ENCODE data around the gene YWHAG.
"Not testable (repeated sequence)": the region's sequence is repeated elsewhere in the genome, so short reads cannot be mapped to it uniquely, and the experiment has no call there.

YWHAG gene

DNA sequence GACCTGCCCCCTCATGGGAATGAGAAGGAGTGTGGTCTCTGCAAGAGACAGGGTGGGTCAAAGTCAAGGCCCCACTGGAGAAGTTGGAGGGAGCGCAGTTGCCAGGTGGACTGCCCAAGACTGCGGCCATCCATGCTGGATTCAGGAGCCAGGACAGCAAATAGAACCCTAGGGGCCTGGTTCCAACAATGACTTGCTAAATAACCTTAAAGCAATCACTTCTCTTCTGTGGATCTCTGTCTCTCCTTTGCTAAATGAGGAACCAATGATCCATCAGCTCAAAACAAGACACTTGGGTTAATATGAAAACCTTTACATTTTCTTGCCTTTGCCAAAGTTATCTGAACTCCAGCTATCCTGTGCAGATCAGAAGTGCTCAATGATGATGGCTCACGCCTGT, 12.6 kb upstream of the YWHAG start:
- DNase-seq (ENCODE audit: low spot score in 2 of 2) = no peak
- H3K27me3 Mint-ChIP-seq = peaks cover 49% of the 10 kb centered on the region
- H3K4me1 Mint-ChIP-seq = no peaks in the 10 kb centered on the region
- H3K4me3 Mint-ChIP-seq = no peak overlapping the region
- no peak for ATAC-seq (replicated peaks; ENCODE audit: extremely low read depth, poor library complexity, severe bottlenecking)
- H3K27ac Mint-ChIP-seq (ENCODE audit: low read depth) = no peak overlapping the region
- peaks cover 1% of the 10 kb centered on the region for H3K36me3 Mint-ChIP-seq (ENCODE audit: insufficient read depth)
- no peaks in the 10 kb centered on the region for H3K9me3 Mint-ChIP-seq

DNA sequence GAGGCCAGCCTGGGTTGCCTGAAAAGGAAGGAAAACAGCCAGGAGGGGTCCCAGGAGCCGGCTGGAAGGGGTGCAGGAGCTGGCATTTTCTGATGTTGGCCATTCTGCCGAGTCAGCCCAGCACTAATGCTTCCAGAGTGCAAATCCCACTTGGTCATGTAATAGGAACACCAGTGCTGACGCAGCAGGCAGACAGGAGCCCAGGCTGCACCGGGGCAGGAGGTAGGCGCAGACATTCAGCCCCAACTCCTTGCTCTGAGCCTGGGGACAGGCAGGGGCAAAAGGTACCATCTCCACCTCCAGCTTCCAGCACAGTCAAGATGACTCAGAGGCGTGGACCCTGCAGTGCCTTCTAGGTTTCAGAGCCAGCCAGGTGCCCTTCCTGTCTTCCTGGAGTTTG, 10.2 kb upstream of the YWHAG start:
- DNase-seq (ENCODE audit: low spot score in 2 of 2) (no peak), ATAC-seq (replicated peaks; ENCODE audit: extremely low read depth, poor library complexity, severe bottlenecking) (no peak)
- no peaks in the 10 kb centered on the region for H3K9me3 Mint-ChIP-seq
- peaks cover 3% of the 10 kb centered on the region for H3K36me3 Mint-ChIP-seq (ENCODE audit: insufficient read depth)
- peaks cover 49% of the 10 kb centered on the region for H3K27me3 Mint-ChIP-seq
- H3K4me1 Mint-ChIP-seq = no peaks in the 10 kb centered on the region
- no peak overlapping the region for H3K4me3 Mint-ChIP-seq
- H3K27ac Mint-ChIP-seq (ENCODE audit: low read depth) = no peak overlapping the region

DNA sequence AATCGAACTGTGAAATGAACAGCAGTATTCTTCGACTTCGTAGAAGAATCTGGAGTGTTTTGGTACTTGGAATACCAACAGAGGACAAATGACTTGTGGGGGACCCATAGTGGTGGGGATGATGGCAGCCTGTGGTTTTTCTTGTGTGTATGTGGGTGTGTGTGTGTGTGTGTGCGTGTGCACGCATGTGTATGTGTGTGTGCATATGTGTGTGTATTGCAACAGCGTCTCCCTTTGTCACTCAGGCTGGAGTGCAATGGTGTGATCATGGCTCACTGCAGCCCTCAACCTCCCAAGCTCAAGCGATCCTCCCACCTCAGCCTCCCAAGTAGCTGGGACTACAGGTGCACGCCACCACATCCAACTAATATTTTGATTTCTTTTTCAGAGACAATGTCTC, 9.4 kb upstream of the YWHAG start:
- Mint-ChIP-seq H3K27me3 (peaks cover 40% of the 10 kb centered on the region), H3K9me3 (no peaks in the 10 kb centered on the region)

DNA sequence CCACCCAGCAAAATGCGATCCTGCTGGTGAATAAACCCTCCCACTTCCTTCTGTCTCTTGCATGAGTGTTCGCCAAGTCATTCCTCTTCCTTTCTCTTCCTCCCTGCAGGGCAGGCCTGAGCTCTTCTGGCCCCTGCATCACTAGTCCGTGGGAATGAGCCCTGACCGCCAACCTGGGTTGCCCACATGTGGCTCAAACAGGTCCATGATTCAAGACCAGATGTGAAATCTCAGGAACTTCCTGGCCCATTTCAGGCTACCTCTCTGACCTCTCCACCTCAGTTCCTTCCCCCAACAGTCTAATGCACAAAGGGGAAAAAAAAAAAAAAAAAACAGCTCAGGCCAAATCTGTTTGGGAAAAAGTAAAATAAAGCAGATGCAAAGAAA, 5.4 kb upstream of the YWHAG start:
- DNase-seq (ENCODE audit: low spot score in 2 of 2) (no peak), ATAC-seq (replicated peaks; ENCODE audit: extremely low read depth, poor library complexity, severe bottlenecking) (no peak)
- H3K36me3 Mint-ChIP-seq (ENCODE audit: insufficient read depth) = peaks cover 7% of the 10 kb centered on the region
- H3K27ac Mint-ChIP-seq (ENCODE audit: low read depth) = no peak overlapping the region
- H3K9me3 Mint-ChIP-seq = no peaks in the 10 kb centered on the region
- H3K27me3 Mint-ChIP-seq = peaks cover 23% of the 10 kb centered on the region
- no peak overlapping the region for H3K4me3 Mint-ChIP-seq
- H3K4me1 Mint-ChIP-seq = no peaks in the 10 kb centered on the region

More for the DNA sequence above, 9.4 kb upstream of the YWHAG start:
- Mint-ChIP-seq H3K4me1 (no peaks in the 10 kb centered on the region), H3K27ac (ENCODE audit: low read depth) (no peak overlapping the region), H3K4me3 (no peak overlapping the region), H3K36me3 (ENCODE audit: insufficient read depth) (peaks cover 2% of the 10 kb centered on the region)
- ATAC-seq (replicated peaks; ENCODE audit: extremely low read depth, poor library complexity, severe bottlenecking) = no peak
- DNase-seq (ENCODE audit: low spot score in 2 of 2) = no peak

DNA sequence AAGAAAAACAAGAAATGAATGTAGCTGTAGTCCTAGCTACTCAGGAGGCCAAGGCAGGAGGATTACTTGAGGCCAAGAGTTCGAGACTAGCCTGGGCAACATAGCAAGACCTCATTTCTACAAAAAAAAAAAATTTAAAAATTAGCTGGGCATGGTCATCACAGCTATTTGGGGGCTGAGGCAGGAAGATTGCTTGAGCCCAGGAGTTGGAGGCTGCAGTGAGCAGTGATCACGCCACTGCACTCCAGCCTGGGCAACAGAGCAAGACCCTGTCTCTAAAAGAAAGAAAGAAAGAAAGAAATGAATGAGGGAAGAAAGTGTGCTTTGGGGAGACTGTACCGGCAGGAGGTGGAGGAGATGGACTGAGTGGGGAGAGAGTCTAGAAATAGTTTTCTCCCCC, 5.0 kb upstream of the YWHAG start:
- not testable (repeated sequence) for ATAC-seq (replicated peaks; ENCODE audit: extremely low read depth, poor library complexity, severe bottlenecking); H3K4me3 Mint-ChIP-seq; H3K9me3 Mint-ChIP-seq; H3K4me1 Mint-ChIP-seq; H3K27ac Mint-ChIP-seq (ENCODE audit: low read depth); DNase-seq (ENCODE audit: low spot score in 2 of 2)
- H3K36me3 Mint-ChIP-seq (ENCODE audit: insufficient read depth) = peaks cover 11% of the 10 kb centered on the region
- peaks cover 19% of the 10 kb centered on the region for H3K27me3 Mint-ChIP-seq

DNA sequence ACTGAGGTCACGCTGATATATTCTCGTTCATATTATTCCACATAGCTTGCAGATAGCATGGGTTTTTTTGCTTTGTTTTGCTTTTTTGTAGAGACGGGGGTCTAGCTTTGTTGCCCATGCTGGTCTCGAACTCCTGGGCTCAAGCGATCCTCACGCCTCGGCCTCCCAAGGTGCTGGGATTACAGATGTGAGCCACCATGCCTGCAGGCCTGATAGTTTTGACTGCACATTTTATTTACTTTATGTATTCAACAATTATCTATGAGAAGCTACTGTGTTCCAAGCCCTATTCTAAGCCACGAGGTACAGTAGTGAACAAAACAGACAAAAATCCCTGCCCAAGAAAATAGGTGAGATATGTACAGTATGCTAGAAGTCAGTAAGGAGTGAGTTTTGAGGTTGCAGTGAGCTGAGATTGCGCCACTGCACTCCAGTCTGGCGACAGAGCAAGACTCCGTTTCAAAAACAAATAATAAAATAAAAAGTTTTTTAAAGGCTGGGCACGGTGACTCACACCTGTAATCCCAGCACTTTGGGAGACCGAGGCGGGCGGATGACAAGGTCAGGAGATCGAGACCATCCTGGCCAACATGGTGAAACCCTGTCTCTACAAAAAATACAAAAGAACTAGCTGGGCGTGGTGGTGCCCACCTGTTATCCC, 1.3 kb upstream of the YWHAG start:
- no peak for ATAC-seq (replicated peaks; ENCODE audit: extremely low read depth, poor library complexity, severe bottlenecking)
- Mint-ChIP-seq H3K27me3 (no peaks in the 10 kb centered on the region), H3K27ac (ENCODE audit: low read depth) (peak overlapping the region; percentile 89), H3K4me3 (peak overlapping the region; percentile 93), H3K36me3 (ENCODE audit: insufficient read depth) (peaks cover 26% of the 10 kb centered on the region), H3K4me1 (peaks cover 25% of the 10 kb centered on the region), H3K9me3 (no peaks in the 10 kb centered on the region)
- DNase-seq (ENCODE audit: low spot score in 2 of 2) = no peak

DNA sequence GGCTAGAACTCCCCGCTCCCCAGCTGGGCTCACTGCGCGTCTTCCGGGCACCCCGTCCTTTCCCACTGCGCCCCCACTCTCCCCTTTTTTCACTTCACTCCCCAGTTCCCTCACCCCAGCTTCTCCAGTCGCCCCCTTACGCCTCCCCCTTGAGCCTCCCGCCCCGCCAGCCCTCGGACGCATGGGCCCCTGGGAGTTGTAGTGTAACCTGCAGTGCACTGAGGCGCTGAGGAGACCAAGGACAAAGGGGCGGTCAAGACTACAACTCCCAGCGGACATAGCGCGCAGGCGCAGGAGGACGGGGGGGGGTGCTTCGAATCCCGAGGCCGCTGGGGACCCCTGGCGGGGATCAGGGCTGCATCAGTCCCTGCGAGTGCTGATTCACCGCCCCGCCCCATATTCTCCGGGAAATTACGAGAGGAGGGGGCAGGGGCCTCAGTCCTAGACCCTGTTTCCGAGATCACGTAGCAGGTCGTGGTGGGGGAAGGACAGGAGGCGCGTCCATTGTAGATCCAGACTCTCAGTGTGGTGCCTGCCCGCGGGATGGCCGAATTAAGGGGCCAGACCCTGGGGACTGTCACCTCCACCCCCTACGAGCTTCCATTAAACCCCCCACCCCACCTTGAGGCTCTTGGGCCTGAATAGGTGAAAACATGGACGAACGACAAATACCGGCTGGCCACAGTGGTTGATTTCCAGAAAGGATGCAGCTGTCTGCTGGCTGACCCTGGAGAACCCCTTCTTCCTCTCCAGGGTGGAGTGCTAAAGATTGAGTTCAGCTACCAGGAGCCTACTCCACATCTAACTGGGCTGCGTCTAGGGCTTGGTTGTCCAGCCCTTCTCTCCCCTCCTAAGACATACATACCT, 553 bp upstream of the YWHAG start:
- H3K27me3 Mint-ChIP-seq = no peaks in the 10 kb centered on the region
- DNase-seq (ENCODE audit: low spot score in 2 of 2) (peak; percentile 85 to 90), ATAC-seq (replicated peaks; ENCODE audit: extremely low read depth, poor library complexity, severe bottlenecking) (peak; percentile 94)
- H3K36me3 Mint-ChIP-seq (ENCODE audit: insufficient read depth) = peaks cover 27% of the 10 kb centered on the region
- H3K4me1 Mint-ChIP-seq = peaks cover 27% of the 10 kb centered on the region
- H3K4me3 Mint-ChIP-seq = peak overlapping the region; percentile 93
- H3K27ac Mint-ChIP-seq (ENCODE audit: low read depth) = peak overlapping the region; percentile 89
- no peaks in the 10 kb centered on the region for H3K9me3 Mint-ChIP-seq

DNA sequence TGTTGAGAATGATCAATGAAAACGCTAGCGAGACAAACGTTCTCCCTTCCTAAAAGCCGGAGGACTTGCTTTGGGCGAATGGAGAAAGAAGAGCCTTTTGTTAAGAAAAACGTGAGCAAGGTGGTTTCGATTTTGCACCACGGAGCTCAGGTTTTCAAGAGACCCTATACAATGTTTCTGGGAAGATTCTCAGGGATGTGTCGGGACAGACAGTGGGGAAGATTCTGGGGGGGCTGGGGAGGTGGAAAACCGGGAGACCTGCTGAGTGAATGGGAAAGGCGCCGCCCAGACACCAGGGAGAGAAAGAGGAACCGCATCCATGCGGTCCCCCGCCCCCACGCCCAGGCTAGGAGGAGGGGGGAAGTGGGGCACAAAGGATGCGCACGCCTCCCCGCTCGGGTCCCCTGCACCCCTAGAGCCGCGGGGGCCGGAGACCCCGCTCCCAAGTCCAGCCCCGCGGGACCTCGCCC, 745 bp downstream of the YWHAG start:
- Mint-ChIP-seq H3K36me3 (ENCODE audit: insufficient read depth) (peaks cover 27% of the 10 kb centered on the region), H3K27ac (ENCODE audit: low read depth) (peak overlapping the region; percentile 89), H3K4me1 (peaks cover 27% of the 10 kb centered on the region), H3K27me3 (no peaks in the 10 kb centered on the region), H3K4me3 (peak overlapping the region; percentile 93), H3K9me3 (no peaks in the 10 kb centered on the region)
- ATAC-seq (replicated peaks; ENCODE audit: extremely low read depth, poor library complexity, severe bottlenecking) = peak; percentile 10
- peak in 1 of 2 donors; percentile 18 for DNase-seq (ENCODE audit: low spot score in 2 of 2)

DNA sequence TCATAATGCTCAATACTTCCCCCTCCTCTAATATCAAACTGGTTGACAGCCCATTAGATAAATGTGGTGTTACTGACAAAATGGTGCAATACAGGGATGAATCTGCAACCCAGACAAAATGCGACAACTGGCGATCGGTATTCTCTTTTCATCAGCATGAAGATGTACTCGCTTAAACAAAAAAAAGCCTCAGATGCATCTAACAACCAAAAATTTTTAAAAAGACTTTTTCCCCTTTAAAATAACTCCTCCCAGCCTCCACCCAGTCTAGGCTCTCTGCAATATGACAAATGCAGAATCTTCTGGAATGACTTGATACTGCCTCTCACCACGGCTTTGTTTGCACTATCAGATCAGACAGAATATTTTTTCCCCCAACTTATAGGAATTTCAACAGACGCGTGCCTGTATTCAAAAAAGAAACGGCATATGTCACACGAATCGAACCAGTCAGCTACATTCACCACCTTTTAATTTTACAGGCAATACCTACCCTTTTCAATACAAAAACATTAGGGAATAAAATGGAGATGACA, 1.2 kb downstream of the YWHAG start:
- DNase-seq (ENCODE audit: low spot score in 2 of 2) (no peak), ATAC-seq (replicated peaks; ENCODE audit: extremely low read depth, poor library complexity, severe bottlenecking) (no peak)
- Mint-ChIP-seq H3K4me3 (peak overlapping the region; percentile 93), H3K27ac (ENCODE audit: low read depth) (peak overlapping the region; percentile 89), H3K27me3 (no peaks in the 10 kb centered on the region), H3K36me3 (ENCODE audit: insufficient read depth) (peaks cover 26% of the 10 kb centered on the region), H3K4me1 (peaks cover 30% of the 10 kb centered on the region), H3K9me3 (no peaks in the 10 kb centered on the region)

DNA sequence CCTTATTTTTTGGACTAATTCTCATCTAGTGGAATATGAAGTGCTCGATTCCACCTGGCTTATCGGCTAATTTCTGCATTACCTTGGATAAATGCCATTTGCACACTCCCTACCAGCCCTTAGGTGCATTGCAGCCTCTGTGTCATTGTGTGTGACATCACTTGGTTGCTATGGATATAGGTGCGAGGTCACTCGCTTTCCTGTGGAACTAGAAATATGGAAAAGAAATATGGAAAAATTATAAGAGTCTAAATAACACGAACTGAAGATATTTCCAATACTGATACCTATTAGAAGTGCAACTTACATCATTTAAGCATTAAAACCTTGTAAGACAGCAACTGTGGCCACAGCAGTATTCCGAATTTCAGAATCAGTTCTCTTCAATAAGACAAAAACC, 2.0 kb downstream of the YWHAG start:
- H3K36me3 Mint-ChIP-seq (ENCODE audit: insufficient read depth) = peaks cover 25% of the 10 kb centered on the region
- H3K9me3 Mint-ChIP-seq = no peaks in the 10 kb centered on the region
- H3K27me3 Mint-ChIP-seq = no peaks in the 10 kb centered on the region
- DNase-seq (ENCODE audit: low spot score in 2 of 2) = no peak
- no peak for ATAC-seq (replicated peaks; ENCODE audit: extremely low read depth, poor library complexity, severe bottlenecking)
- H3K4me3 Mint-ChIP-seq = peak overlapping the region; percentile 93
- H3K27ac Mint-ChIP-seq (ENCODE audit: low read depth) = no peak overlapping the region
- peaks cover 38% of the 10 kb centered on the region for H3K4me1 Mint-ChIP-seq

DNA sequence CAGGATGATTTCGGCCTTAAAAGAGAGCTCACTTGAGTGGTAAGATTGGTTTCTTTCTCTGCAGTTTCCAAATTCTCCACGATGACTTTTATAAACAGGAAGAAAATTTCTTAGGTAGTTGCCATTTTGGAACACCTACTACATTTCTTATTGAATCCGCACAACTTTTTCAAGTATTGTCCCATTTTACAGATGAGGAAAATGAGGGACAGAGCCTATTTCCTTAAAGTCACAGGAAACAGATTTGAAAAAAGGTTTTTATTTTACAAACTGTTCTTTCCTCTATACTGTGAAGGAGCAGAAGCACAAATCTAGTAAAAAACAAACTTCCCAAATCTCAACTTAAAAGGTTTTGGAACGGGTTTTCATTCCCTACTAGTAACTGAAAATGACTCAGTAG, 2.7 kb downstream of the YWHAG start:
- H3K27ac Mint-ChIP-seq (ENCODE audit: low read depth) = no peak overlapping the region

DNA sequence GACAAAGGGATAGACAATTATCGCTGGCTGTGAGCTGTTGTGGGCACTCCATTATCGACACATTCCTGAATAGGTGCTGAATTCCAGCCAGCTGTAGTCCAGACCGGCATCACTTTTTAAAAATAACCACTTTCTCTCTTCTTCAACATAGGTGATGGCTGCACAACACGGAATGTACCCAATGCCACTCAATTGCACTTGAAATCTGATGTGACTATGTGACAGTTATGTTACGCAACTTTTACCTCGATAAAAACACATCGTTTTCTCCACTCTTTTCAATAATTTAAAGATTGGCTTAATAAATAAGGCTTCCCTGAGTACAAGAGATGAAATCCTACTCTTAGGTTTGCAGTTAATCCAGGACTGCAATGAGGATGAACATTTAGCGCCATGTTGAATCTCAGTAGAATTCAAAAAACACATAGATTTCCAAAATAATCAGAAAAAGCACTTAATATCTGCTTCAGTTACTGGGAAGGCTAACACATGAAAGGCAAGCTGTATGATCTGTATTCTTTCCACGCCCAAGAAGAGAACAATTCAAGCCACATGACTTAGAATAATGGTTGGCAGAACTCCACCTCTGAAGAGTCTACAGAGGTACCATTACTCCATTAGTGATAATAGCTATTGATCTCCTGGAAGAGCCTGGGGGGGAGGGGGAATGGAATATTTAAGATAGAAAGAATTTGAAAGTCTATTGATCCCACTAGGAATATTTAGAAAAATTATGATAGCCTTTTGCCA, 3.6 kb downstream of the YWHAG start:
- no peak overlapping the region for H3K4me3 Mint-ChIP-seq
- no peaks in the 10 kb centered on the region for H3K27me3 Mint-ChIP-seq
- H3K27ac Mint-ChIP-seq (ENCODE audit: low read depth) = no peak overlapping the region
- ATAC-seq (replicated peaks; ENCODE audit: extremely low read depth, poor library complexity, severe bottlenecking) (no peak), DNase-seq (ENCODE audit: low spot score in 2 of 2) (no peak)
- peaks cover 33% of the 10 kb centered on the region for H3K36me3 Mint-ChIP-seq (ENCODE audit: insufficient read depth)
- H3K4me1 Mint-ChIP-seq = peaks cover 47% of the 10 kb centered on the region
- H3K9me3 Mint-ChIP-seq = no peaks in the 10 kb centered on the region

More for the DNA sequence above, 2.7 kb downstream of the YWHAG start:
- Mint-ChIP-seq H3K36me3 (ENCODE audit: insufficient read depth) (peaks cover 27% of the 10 kb centered on the region), H3K4me1 (peaks cover 45% of the 10 kb centered on the region), H3K4me3 (no peak overlapping the region), H3K27me3 (no peaks in the 10 kb centered on the region), H3K9me3 (no peaks in the 10 kb centered on the region)
- ATAC-seq (replicated peaks; ENCODE audit: extremely low read depth, poor library complexity, severe bottlenecking) (no peak), DNase-seq (ENCODE audit: low spot score in 2 of 2) (no peak)
